A549 (cell line): ENCODE data around the gene PTP4A2. TPM values are rescaled to one million over a fixed set of nuclear protein-coding genes. Genes with fewer than 3 reads are reported as not detected.

Source experiments
- ATAC-seq, 2 experiments: fragments of 200-7000 bp in 1 of 2; fragments of >200 bp in 1 of 2; cut with Nextera tagmentation in 1 of 2; cut with Tn5 transposase in 1 of 2; 3 replicates each; pipeline versions ENCODE4 v1.8.0 to v1.9.1; 2018 to 2020; ENCODE audit warnings: mild to moderate bottlenecking in 1 of 2, moderate library complexity in 1 of 2
- CTCF ChIA-PET: fragments of 300-600 bp; sonication (Branson Sonifier 250); formaldehyde crosslinking; extraction: SDS; loops from one replicate; lab custom pipeline; 2021; ENCODE audit warnings: antibody characterized with exemption, inconsistent platforms; lab: Yijun Ruan, JAX
- POLR2A ChIA-PET: fragments of 350-600 bp; formaldehyde crosslinking; extraction: SDS; loops from one replicate; lab custom pipeline; 2021; ENCODE audit warnings: antibody characterized with exemption, inconsistent platforms; lab: Yijun Ruan, JAX
- DNase-seq, 2 experiments: peaks; one replicate each; pipeline versions ENCODE4 v3.0.0 to v3.0.0-alpha.2; 2011 to 2016; ENCODE audit warnings: low read depth in 1 of 2, low spot score in 1 of 2
- FAIRE-seq: peaks from 2 replicates; lab custom pipeline; 2011; peaks lifted over from hg19 to GRCh38; lab: Jason Lieb, UNC
- H3K27ac ChIP-seq, 2 experiments: fragments of >200 bp; sonication (Bioruptor Twin); formaldehyde crosslinking; 3 replicates each; pipeline ENCODE4 v1.5.1; 2016 to 2017
- H3K4me1 ChIP-seq: fragments of >200 bp; sonication (Bioruptor Twin); formaldehyde crosslinking; 3 replicates; pipeline ENCODE4 v1.6.1; 2016
- H3K4me2 ChIP-seq: fragments of >200 bp; sonication (Bioruptor Twin); formaldehyde crosslinking; 3 replicates; pipeline ENCODE4 v1.6.1; 2016
- H3K4me3 ChIP-seq: fragments of >200 bp; sonication (Bioruptor Twin); formaldehyde crosslinking; 3 replicates; pipeline ENCODE4 v1.5.1; 2016
- H3K9me3 ChIP-seq: fragments of >200 bp; sonication (Bioruptor Twin); formaldehyde crosslinking; 3 replicates; pipeline ENCODE4 v1.6.1; 2016
- ATOH8 ChIP-seq: fragments of 250-450 bp; sonication (Bioruptor Pico); IDR thresholded peaks from 2 replicates; pipeline ENCODE4 v1.5.0; 2020; ENCODE audit warnings: low read depth, mild to moderate bottlenecking, moderate library complexity
- BCL3 ChIP-seq: fragments of >200 bp; sonication (Bioruptor Twin); formaldehyde crosslinking; IDR thresholded peaks from 3 replicates; pipeline ENCODE4 v1.6.1; 2016
- CBX2 ChIP-seq: fragments of 200-600 bp; sonication (generic); IDR thresholded peaks from 2 replicates; pipeline ENCODE4 v1.6.1; 2016; ENCODE audit warnings: low read depth, mild to moderate bottlenecking, borderline replicate concordance
- CHD2 ChIP-seq: fragments of 150-350 bp; IDR thresholded peaks from 2 replicates; pipeline ENCODE4 v1.6.1; 2014; ENCODE audit warnings: low read length; ENCODE audit not compliant: partially characterized antibody
- EHMT2 ChIP-seq: fragments of 200-600 bp; sonication (generic); IDR thresholded peaks from 2 replicates; pipeline ENCODE4 v1.6.1; 2016; ENCODE audit warnings: antibody characterized with exemption, low read depth, mild to moderate bottlenecking, moderate library complexity
- ELK1 ChIP-seq: fragments of 150-350 bp; IDR thresholded peaks from 2 replicates; pipeline ENCODE4 v1.6.1; 2014; ENCODE audit warnings: low read depth, mild to moderate bottlenecking, low read length
- ESRRA ChIP-seq: fragments of 150-350 bp; IDR thresholded peaks from 2 replicates; pipeline ENCODE4 v1.6.1; 2014; ENCODE audit warnings: mild to moderate bottlenecking, low read length, borderline replicate concordance
- GATA3 ChIP-seq: IDR thresholded peaks from 2 replicates; pipeline ENCODE4 v1.6.1; 2012; ENCODE audit warnings: borderline replicate concordance
- HOXB13 ChIP-seq: fragments of 250-450 bp; sonication (Bioruptor Pico); IDR thresholded peaks from 2 replicates; pipeline ENCODE4 v1.5.0; 2020; ENCODE audit warnings: low read depth, mild to moderate bottlenecking, moderate library complexity
- JUN ChIP-seq, 2 experiments: fragments of >200 bp; sonication (Bioruptor Twin); formaldehyde crosslinking; IDR thresholded peaks; 2 replicates in 1 of 2; 3 replicates in 1 of 2; pipeline ENCODE4 v1.6.1; 2016 to 2017
- MAFK ChIP-seq: fragments of 450-650 bp; IDR thresholded peaks from 2 replicates; pipeline ENCODE4 v1.6.1; 2014; ENCODE audit not compliant: partially characterized antibody
- MAZ ChIP-seq: fragments of 150-350 bp; IDR thresholded peaks from 2 replicates; pipeline ENCODE4 v1.6.1; 2014; ENCODE audit warnings: antibody characterized with exemption, low read depth, low read length, borderline replicate concordance
- MYC ChIP-seq: IDR thresholded peaks from 2 replicates; pipeline ENCODE4 v1.6.1; 2012; ENCODE audit warnings: mild to moderate bottlenecking, inconsistent platforms, low read length, improper control_type of control experiment, borderline replicate concordance
- NR3C1 ChIP-seq: fragments of >200 bp; sonication (Bioruptor Twin); formaldehyde crosslinking; IDR thresholded peaks from 3 replicates; pipeline ENCODE4 v1.6.1; 2017
- PBX3 ChIP-seq: IDR thresholded peaks from 2 replicates; pipeline ENCODE4 v1.6.1; 2012
- POLR2A ChIP-seq: IDR thresholded peaks from 2 replicates; pipeline ENCODE4 v1.6.1; 2012; ENCODE audit warnings: mild to moderate bottlenecking, low read length
- RAD21 ChIP-seq, 2 experiments: fragments of >200 bp in 1 of 2; sonication (Bioruptor Twin) in 1 of 2; formaldehyde crosslinking in 1 of 2; IDR thresholded peaks in 1 of 2; conservative IDR thresholded peaks in 1 of 2; 2 replicates in 1 of 2; 3 replicates in 1 of 2; pipeline ENCODE4 v1.6.1; 2012 to 2018; ENCODE audit warnings: inconsistent platforms in 1 of 2
- RCOR1 ChIP-seq: fragments of 150-350 bp; IDR thresholded peaks from 2 replicates; pipeline ENCODE4 v1.6.1; 2014; ENCODE audit warnings: antibody characterized with exemption, low read length, low read depth
- RFX5 ChIP-seq: fragments of 450-650 bp; IDR thresholded peaks from 2 replicates; pipeline ENCODE4 v1.7.1; 2014; ENCODE audit warnings: antibody characterized with exemption, mild to moderate bottlenecking, moderate library complexity
- SMC3 ChIP-seq: fragments of >200 bp; sonication (Bioruptor Twin); formaldehyde crosslinking; IDR thresholded peaks from 3 replicates; pipeline ENCODE4 v1.6.1; 2018; ENCODE audit warnings: inconsistent platforms
- TP53 ChIP-seq: fragments of 250-450 bp; sonication (Bioruptor Pico); IDR thresholded peaks from 2 replicates; pipeline ENCODE4 v1.5.0; 2021; ENCODE audit warnings: mild to moderate bottlenecking, moderate library complexity
- USF2 ChIP-seq: fragments of 450-650 bp; IDR thresholded peaks from 2 replicates; pipeline ENCODE4 v1.6.1; 2014; ENCODE audit warnings: antibody characterized with exemption
- ZFP36 ChIP-seq: fragments of 450-650 bp; IDR thresholded peaks from 2 replicates; pipeline ENCODE4 v1.6.1; 2014; ENCODE audit warnings: borderline replicate concordance; ENCODE audit not compliant: partially characterized antibody
- ZSCAN20 ChIP-seq: fragments of 250-450 bp; sonication (Bioruptor Pico); IDR thresholded peaks from 2 replicates; pipeline ENCODE4 v1.8.0; 2022; ENCODE audit warnings: mild to moderate bottlenecking, moderate library complexity
- WGBS: methylation state at CpG from one replicate; pipeline ENCODE4 v1.1.6; 2017; ENCODE audit errors: missing lambda C conversion rate; 5-methylcytosine and 5-hydroxymethylcytosine counted together
- polyA plus RNA-seq, 4 experiments: library from polyadenylated mRNA; depleted of rRNA in 3 of 4; stranded (reverse); fragments of >200 nt; fragmentation: RNase III in 1 of 4; extraction: RNeasy Plus Mini Kit Qiagen cat#74134 plus additional on column Dnase treatment in 1 of 4; gene quantifications; 2 replicates in 3 of 4; 3 replicates in 1 of 4; pipeline ENCODE4 v1.2.3, GENCODE V29; 2011 to 2017

The PTP4A2 gene
- polyA plus RNA-seq, 2 of the 4 experiments (the other 2 are of a cell fraction) = 234 to 563 TPM

- Histone ChIP-seq H3K9me3 (no peaks in the 10 kb centered on the region), H3K27ac (no peak overlapping the region), H3K4me1 (peaks cover 17% of the 10 kb centered on the region; the same call in 2 of the 3 replicates), H3K4me2 (no peak overlapping the region), H3K4me3 (no peak overlapping the region)
- no peak for DNase-seq
- 75% methylated on average over 4 of the region's 4 CpGs for WGBS
- POLR2A ChIA-PET = no interaction called here
- no peak for FAIRE-seq
- ATAC-seq = peak in 1 of 2 experiments; percentile 25; a peak in 1 of 6 replicates
- CTCF ChIA-PET = interaction anchor here (1.0 to 2.2 kb wide), 3 partner anchors 64 to 84 kb away, joined by 3 to 8 read pairs (median 4); partner anchors contain the start of gene SPOCD1
- TF ChIP-seq USF2 = no peak
- no peak for TF ChIP-seq ZFP36
- TF ChIP-seq MYC = no peak
- TF ChIP-seq SMC3 = no peak
- no peak for TF ChIP-seq ATOH8 (CRISPR knock-in tag)
- no peak for TF ChIP-seq MAFK
- no peak for TF ChIP-seq PBX3
- no peak for TF ChIP-seq MAZ
- no peak for TF ChIP-seq RCOR1
- no peak for TF ChIP-seq ESRRA
- no peak for TF ChIP-seq ELK1
- TF ChIP-seq CHD2 = no peak
- TF ChIP-seq JUN (IDR thresholded peaks at IDR 0.05) = no peak
- TF ChIP-seq HOXB13 (CRISPR knock-in tag) = no peak
- no peak for TF ChIP-seq BCL3
- no peak for TF ChIP-seq TP53 (CRISPR knock-in tag)
- TF ChIP-seq RFX5 = no peak
- TF ChIP-seq EHMT2 = no peak
- TF ChIP-seq ZSCAN20 (CRISPR knock-in tag) = no peak
- TF ChIP-seq NR3C1 = no peak
Observed at GRCh38 chr1:31879981-31880608, 58.1 kb downstream of the PTP4A2 start.

- no peak for FAIRE-seq
- H3K4me1 ChIP-seq = peaks cover 17% of the 10 kb centered on the region; the same call in 2 of the 3 replicates
- CTCF ChIA-PET = no interaction called here
- H3K27ac ChIP-seq = no peak overlapping the region
- no peak for DNase-seq
- 84% methylated on average over 6 of the region's 6 CpGs for WGBS
- no peak for ATAC-seq
- TF ChIP-seq EHMT2 (no peak), GATA3 (no peak), POLR2A (no peak), RAD21 (conservative IDR thresholded peaks at IDR 0.05 in 1 of 2, IDR thresholded peaks at IDR 0.05 in 1 of 2) (no peak), BCL3 (no peak), CBX2 (no peak)
- TF ChIP-seq, all 56 proteins: peak for 0
- POLR2A ChIA-PET = no interaction called here
- Histone ChIP-seq H3K9me3 (no peaks in the 10 kb centered on the region), H3K4me2 (no peak overlapping the region), H3K4me3 (no peak overlapping the region)
Observed at GRCh38 chr1:31878058-31878457, 60.1 kb downstream of the PTP4A2 start.
